ENCODE measurements around the gene NID2.

The NID2 gene

GRCh38 chr14:52052288-52052943 is 16.4 kb downstream of the NID2 start:
- DNase-seq, result no peak

GRCh38 chr14:52051871-52052270 is 17.0 kb downstream of the NID2 start:
- no peak for DNase-seq

GRCh38 chr14:52051251-52051650 is 17.6 kb downstream of the NID2 start:
- no peak for DNase-seq

DNA sequence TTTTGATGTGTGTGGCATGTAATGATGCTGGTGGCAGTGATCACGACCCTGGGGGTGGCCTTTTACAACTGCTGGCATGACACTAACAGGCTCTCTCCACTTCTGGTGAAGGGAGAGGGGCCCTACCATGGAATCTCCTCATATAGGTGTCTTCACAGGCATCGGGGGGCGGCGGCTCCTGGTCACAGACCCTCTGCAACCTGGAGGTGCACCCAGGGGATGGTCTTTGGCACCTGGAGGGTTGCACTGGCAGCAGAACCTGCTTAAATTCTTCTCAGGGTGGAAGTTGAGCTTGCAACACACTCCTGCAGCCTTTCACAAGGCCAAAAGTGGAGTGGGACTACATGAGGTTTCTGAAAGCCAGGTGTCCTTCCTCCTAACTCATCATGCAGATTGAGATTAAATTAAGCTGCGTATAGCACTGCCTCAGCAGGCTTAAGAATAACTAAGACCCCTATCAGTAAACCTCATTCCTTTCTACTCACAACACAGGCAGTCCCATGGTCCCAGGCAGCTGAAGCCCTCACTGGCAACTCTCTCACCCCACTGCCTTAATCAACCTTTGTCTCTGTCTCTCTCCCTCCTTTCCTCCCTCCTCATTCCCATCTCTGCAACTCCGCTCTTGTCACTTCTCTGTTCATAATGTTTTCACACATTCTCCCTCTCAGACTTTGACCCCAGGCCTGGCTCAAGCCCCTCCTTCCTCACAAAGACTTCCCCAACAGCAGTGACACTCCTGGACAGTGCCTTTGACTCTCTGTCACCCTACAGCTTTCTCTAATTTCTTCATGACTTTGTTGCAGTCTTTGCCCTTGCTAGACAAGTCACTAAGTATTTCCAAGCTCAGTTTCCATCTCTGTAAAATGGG is 18.9 kb downstream of the NID2 start:
- no peak for DNase-seq

DNA sequence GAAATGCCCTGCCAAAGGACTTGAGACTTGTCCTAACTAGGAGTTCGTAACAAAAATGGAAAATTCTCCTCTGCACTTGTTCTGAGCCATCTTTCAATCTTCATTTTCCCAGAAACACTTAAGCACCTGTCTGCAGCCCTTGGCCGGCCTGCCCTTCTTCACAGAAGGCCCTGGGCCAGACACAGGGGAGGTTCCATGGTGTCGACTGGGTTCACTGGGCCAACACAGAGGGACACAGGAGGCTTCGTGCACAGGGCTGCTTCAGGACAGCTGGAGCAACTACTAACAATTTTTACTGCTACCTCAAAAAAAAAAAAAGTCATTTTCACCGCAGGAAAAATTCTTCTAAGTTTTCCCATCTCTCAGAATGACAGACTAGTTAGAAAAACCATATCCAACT is 19.6 kb downstream of the NID2 start:
- DNase-seq, result no peak

DNA sequence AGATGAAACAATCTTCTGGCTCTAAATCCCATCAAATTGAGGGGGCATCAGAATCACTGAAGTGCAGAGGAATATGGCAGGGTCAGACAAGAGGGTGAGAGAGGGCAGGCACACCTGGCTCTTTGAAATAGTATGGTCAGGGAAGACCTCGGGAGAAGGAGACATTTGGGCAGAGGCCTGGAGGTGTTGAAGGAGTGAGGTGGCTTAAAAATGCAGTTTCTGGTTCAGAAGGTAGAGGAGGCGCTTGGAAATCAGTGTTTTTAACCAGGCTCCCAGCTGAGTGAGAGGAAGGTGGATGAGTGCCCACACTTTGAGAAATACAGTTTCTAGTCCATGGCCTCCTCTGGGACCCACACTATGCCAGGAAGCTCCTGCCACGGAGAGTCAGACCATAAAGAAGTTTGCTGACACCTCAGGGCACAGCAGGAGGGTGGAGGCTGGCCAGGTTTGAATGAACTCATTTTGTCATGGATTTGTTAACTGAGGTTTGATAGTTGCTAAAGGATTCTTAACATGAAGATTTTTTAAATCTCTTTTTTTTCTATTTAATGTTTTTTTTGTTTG is 20.1 kb downstream of the NID2 start:
- no peak for DNase-seq

DNA sequence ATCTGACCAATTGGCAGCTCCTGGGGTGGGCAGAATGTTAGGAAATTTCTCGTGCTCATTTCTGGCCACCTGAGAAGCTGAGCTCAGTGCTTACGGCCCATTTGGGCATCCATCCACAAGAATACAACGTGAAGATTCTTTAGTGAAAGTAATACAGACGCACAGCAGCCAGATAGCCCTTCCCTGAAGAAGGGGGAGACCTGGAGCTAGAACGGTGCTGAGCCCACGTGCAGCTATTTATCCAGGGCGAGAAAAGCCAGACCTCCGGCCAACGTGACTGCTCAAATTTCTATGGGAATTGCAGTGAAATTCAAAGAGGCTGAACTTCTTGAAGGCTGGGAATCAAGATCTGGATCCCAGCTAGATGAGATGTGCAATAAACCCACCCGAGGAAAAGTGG is 20.7 kb downstream of the NID2 start:
- no peak for DNase-seq

- DNase-seq, result no peak
Observed at GRCh38 chr14:52046376-52046917, 22.4 kb downstream of the NID2 start.

- no peak for DNase-seq
Observed at GRCh38 chr14:52044791-52045522, 23.9 kb downstream of the NID2 start.

GRCh38 chr14:52043690-52044089 is 25.2 kb downstream of the NID2 start:
- DNase-seq, result no peak

DNA sequence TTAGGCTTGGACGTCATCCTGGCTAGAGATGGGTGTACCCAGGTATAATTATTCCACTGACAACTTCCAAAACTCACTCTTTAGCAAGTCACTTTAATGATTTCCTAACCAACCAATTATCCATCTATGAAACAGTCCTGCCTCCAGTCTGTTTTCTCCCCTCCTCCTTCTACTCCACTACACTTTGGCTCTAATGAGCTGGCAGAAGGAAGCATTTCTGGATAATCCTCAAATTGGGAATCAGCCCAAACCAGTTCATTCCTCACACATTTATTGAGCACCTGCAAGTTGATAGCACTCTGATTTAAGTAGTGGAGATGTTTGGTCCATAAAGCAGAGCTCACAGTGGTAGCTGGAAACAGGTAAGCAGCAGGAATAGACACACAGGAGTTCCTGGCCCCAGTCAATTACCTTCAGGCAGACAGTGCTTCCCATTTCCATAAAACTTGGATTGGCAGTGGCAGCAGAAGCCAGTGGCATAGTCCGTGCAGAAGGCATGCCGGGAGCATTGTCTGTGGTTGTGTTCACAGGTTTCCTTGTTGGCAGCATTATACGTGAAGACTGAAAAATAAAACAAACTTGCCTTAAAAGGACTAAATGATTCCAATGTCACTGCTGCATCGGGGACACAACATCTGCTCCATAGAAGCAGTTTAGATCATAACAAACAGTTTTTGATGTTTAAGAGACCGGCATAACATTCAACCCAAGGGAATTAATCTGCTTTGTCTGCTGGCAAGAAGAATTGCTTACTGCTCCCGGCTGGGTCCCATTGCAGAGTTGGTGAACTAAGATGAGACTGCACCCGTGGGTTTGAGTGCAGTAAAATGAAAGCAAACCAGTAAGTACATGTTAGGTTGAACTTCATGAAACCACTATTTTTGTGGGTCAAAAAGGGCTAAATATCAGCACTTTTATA is 26.2 kb downstream of the NID2 start:
- DNase-seq, result no peak

DNA sequence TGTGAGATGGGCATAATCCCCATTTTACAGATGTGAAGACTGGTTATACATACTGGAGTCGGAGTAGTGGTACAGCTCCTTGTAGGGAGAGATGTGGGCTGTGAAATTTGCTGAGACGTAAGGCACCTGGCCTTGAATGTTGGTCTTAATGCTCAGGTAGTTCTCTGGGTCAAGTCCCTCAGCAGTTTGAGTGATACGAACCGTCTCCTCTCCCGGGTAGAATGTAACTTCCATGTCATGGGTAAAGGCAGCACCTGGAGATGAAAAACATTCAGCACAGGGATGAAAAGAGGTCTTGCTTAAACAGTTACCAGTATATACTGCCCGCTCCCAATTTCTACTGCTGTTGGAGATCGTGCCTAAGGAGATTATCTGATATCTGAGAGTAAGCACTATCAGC is 28.3 kb downstream of the NID2 start:
- DNase-seq, result no peak

DNA sequence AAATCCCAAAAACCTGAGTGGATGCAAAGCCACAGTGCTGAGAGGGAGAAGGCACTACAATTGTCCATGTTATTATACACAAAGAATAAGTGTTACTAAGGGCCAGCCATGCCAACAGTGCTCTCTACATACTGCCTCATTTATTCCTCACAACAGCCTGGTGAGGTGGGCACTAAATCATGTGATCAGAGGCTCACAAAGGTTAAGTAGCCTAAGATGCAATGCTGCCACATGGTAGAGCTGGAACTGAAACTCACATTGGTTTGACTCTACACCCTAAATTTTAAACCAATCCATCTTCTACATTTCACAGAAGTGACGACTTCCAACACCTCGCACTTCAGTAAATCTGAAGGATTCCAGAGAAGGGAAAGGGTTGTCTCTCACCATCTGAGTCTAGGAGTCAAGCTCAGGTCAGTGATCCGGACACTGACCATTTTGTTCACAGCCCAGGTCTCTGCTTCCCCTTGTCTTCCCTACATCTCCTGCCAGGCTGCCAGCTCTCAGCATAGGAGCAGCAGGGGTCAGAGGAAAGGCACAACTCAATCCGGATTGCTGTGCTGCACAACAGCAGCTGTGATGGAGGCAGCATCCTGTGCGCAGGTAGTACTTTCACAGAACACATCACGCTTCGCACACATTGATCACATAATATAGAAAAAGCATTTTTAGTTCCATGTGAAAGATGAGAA is 29.6 kb downstream of the NID2 start:
- no peak for DNase-seq

GRCh38 chr14:52033101-52033642 is 35.7 kb downstream of the NID2 start:
- DNase-seq, result no peak

DNA sequence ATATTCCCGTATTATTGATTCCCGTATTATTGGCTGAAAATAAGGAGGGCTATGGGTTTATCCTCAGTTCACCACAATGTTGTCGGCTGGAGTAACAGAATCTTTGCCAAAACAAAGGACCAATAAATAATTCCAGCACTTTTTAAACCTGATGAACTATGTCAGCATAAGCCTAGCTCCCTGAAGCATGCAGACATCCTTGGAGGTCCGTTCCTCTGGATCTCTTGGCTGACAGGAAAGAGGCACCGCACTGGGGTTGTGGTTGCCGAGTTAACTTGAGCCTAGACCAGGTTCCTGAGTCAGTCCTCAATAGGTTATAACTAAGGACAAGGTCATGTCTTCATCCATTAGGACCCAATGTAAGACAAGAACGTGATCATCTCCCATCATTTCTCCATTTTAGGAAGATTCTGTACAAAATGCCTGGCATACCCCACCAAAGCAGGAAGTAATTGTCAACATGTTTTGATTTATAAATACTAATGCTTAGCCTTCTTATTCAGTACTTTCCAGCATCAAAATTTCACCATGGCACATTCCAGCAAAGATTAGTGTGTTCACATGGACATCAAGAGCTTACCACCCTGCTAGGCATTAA is 36.6 kb downstream of the NID2 start:
- DNase-seq, result no peak

- DNase-seq, result no peak
Observed at GRCh38 chr14:52031781-52032180, 37.1 kb downstream of the NID2 start.

GRCh38 chr14:52029881-52030280 is 39.0 kb downstream of the NID2 start:
- no peak for DNase-seq

DNA sequence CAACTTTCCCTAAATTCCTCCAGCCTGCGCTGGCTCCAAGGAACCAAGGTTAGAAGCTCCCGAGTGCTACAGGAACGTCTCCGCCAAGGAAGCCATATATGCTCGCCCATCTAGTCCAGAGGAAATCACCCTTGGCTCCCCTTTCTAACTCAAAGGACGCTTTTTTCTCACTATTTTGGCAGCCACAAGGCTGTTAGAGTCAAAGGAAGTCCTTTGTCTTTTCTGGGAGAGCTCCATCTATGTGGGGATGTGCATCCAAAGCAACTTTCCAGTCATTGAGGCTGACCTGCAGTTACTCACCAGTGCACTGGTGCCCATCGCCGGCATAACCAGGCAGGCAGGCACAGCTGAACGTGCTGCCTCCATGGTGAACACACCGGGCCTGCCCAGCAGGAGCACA is 42.0 kb downstream of the NID2 start:
- no peak for DNase-seq

DNA sequence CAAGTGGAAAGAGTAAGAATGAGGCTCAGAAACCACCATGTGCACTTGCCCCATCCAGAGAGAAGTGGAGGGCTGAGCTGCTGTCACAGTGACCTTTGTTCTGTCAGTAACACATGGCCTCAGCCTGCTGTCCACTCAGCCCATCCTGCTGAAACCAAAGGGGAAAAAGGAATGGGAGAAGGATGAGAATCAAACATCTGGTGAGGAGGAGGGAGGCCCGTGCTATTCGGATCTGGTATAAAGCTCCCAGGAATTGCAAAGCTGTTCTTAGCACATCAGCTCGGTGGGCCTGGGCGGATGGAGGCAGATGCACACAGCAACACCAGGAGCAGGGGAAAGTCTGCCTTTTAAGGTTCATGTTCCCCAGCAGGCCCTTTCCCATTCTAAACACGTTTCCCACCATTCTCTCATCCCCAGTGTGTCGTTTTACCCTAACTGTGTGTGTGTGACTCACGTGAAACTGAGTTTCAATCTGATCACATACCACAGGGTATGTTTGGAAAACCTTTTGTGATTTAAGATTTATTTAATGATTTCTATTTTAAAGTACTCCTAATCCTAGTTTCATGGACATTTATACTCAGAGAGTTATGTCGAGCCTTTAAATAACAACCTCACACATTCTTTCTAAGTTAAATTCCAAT is 42.7 kb downstream of the NID2 start:
- DNase-seq, result no peak

GRCh38 chr14:52025310-52025709 is 43.5 kb downstream of the NID2 start:
- DNase-seq, result no peak

Data from NCI-H2107 (cell line).